EH (cell line): ENCODE results near the gene HDAC4.
A peak's percentile ranks its signal among the peaks of the same experiment; 100 is the strongest.

ENCODE experiments used
- DNase-seq: peaks from one replicate; pipeline ENCODE4 v3.0.0-alpha.2; 2015; ENCODE audit warnings: low read depth

HDAC4 gene

DNA sequence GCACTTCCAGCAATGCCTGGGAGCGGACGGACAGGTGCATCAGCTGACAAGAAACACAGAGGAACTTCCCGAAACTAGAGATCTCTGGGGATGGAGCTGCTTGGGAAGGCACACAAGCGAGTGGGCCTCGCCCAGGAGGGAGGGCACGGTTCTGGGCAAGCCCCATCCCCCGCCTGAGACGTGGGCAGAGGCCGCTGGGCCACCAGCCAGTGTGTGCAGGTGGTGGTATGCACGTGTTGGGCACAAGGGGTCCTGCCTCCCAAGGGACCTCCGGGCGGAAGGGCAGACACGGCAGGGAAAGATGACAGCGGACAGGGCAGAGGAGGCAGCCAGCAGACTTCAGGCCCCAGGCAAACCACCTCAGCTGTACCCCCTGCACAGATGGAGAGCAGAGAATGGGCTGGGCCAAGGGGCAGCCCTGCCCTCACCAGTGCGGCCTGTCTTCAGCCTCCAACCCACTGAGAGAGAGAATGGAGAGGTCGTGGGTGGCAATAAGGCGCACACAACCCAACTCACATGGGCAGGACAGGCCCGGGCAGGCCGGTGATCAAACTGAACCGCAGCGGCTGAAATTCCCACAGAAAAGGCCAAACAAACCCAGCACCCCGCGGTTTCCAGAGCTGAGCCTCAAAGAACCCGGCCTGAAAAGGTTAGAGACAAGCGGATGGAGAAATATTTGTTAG, 51.2 kb downstream of the HDAC4 start:
- DNase-seq = no peak

DNA sequence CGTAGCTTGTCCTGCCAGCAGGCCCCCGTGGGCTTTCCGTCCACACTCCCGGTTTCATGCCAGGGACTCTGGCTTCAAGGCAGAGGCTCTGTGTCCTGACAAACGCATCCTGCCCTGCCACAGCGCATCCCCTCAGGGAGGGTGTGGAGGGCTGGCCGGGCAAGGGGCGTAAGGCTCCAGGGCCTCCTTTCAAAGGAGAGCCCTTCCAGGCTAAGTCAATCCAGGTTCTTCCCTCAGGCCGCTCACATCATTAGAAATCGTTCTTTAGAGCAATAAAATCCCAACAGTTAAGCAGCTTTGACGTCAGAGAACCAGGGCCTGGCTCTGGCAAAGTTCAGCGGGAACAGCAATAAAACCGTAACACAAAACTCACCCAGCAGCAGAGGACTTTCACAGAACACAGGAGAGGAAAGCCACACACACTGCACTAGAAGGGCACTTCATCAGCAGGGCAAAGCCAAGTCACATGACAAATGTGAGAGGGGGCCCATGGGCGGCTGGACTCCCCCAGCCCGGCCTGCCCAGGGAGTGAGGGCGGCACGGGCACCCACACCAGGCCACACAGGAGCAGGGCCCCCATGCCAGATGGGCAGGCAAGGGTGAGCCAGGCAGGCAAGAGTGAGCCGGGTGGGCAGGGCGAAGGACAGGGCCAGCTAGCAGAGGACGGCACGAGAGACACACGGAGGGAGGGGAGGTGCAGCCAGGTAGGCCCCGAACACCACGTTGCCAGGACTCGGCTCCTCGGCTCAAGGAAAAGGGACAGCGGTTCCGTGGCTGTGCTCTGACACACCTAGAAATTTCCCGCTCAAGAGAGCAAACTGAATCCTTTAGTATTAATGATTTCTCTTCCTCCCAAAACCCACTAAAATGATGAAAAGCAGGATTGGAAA, 52.0 kb downstream of the HDAC4 start:
- peak; percentile 47 for DNase-seq

DNA sequence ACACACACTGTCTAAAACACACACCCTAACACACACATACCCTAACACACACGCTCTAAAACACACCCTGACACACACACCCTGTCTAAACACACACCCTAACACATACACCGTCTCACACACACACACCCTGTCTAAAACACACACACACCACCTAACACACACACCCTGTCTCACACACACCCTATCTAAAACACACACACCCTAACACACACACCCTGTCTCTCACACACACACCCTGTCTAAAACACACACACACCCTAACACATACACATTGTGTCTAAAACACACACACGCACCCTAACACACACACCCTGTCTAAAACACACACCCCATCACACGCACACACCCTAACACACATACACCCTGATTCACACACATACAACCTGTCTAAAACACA, 54.1 kb downstream of the HDAC4 start:
- no peak for DNase-seq

DNA sequence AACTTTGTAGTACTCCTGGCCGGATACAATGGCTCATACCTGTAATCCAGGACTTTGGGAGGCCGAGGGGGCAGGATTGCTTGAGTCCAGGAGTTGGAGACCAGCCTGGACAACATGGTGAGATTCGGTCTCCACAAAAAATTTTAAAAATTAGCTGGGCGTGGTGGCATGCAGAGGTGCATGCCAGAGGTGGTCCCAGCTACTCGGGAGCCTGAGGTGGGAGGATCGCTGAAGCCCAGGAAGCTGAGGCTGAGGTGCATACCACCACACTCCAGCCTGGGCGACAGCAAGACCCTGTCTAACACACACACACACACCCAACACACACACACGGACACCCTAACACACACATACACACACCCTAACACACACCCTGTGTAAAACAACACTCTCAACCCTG, 55.6 kb downstream of the HDAC4 start:
- no peak for DNase-seq

DNA sequence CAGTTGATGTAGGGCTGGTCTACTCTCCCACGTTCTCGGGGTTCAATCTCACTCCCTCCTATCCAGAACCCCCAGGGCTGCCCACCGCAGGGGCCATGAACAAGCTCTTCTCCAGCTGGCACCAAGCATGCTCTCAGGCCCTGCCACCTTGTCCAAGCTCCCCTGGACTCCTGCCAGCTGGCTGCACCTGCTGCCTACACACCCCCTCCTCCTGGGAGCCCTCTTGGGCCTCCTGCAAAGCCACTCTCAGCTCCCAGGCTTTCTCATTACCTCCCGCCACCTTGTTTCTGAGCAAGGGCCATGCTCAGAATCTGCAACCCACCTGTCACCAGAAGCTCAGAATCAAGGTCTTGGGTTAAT, 56.0 kb downstream of the HDAC4 start:
- DNase-seq = no peak

DNA sequence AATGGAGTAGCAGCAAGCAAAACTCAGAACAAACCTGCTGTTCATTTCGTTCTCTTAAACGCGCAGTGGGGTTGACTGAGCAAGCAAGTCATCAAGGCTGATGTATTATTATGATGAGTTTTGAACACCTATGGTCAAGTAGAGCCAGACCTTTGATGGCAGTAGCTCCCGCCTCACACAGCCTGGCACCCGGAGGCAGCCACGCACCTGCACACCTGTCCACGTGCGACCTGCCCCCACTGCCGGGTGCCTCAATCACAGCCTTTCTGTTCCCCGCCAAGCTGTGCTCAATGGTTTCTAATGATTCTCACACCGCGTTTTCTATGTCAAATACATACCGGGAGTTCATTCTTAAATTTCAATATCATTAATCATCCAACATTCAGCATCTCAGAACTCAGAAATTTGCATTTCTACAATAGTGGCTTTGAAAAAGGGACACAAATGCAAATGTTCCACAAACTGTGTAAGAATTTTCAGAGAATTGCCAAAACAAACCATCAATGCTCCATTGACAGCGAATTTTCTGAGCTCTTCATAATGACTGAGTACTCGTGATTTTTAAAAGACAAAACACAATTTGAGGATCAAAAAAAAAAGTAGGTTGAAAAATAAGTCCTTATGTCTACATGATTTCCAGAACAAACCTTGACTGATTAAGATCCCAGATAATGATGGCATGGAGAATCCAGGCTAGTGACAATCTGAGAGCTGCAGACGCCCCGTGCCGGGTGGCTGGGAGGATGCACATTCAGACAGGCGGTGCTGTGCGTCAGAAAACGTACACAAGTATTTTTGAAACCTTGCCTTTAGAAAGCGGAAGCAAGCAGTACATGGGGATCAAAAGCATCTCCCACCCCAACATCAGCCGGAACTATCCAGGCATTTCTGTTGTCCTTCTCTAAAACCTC, 56.6 kb downstream of the HDAC4 start:
- no peak for DNase-seq

DNA sequence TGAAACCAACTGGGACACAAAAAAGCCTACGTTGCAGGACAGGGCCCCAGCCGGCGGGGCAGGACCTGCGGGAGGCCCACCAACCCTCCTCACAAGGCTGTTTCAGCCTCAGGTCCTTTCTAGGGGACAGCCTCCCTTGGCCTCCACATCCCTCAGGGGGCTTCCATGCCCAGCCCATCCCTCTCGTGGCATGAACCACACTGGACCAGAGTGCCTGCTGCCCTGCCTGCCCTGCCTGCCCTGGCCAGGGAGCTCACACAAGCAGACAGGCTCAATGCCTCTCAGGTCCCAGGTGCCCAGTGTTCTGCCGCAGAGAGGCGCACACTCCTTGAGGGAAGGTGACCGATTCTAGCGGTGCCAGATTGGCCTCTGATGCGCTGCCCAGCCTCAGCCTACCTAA, 57.4 kb downstream of the HDAC4 start:
- no peak for DNase-seq

DNA sequence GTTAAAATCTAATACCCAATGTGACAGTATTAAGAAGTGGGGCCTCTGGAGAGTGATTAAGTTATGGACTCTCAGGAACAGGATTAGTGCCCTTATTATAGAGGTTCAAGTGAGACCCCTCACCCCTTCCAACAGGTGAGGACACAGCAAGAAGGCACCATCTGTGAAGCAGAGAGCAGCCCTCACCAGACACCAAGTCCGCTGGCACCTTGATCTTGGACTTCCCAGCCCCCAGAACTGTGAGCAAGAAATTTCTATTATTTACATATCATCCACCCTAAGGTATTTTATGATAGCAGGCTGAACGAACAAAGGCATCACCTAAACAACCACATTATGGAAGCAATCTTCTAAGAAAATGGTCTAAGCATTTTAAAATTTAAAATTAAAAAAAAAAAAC, 59.0 kb downstream of the HDAC4 start:
- no peak for DNase-seq

DNA sequence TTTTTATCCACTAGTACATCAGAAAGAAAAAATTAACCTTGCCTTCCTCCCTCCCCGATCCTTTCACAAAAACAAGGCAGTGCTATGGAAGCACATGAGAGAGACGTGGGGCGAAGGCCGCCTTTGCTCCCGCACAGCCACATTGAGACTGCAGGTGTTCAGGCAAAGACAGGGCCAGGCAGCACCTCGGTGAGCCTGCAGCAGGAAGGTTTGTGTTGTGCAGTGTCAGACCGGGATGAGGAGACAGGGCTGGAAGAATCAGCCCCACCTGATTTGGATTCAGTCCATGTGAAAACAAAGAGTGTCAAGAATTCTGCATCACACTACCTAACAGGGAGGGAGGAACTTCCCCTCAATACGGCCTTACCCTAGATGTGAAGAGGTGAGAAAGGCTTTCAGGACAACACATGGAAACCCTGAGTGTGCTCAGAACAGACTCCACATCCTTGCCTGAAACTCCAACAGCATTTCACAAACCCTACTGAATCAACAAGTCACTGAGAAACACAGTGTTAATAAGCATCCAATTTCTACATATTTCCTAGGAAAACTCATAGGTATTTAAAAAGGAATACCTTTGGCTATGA, 59.6 kb downstream of the HDAC4 start:
- DNase-seq = no peak

DNA sequence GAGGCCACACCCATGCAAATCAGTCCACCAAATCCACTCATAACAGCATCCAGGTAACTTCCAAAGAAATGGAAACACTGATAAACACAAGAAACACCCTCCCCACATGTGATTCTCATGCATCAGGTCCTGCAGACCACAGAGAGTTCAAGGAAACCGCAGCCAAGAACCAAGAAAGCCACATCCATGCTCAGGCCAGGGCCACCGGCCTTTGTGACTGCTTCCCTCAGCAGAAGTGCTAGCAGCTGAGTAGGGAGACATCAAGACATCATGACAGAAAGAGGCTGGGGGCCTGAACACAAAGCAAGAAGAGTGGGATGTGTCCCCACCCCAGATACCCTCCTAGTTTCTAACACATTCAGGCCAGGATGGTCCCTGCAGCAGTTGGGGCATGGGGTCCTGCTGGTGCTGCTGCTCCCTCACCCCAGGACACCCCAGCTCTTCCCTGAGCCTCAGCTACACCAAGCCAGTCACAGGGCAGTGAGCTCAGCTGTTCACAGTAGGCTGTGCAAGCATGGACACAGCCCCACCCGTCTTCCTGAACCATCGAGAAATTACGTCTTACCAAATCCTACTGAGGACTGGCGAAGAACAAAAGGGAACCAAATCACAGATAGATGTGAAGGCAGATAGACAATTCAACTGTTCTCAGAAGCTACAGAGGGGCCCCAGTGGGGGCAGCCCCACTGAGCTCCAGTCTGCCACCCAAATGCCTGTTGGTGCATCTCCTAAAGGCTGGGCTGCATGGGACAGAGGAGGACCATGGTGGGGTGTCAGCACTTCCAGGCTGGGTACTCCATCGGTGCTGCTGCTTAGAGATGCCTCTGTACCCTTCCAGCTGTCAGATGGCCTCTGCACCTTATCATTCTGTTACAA, 60.9 kb downstream of the HDAC4 start:
- DNase-seq = no peak

DNA sequence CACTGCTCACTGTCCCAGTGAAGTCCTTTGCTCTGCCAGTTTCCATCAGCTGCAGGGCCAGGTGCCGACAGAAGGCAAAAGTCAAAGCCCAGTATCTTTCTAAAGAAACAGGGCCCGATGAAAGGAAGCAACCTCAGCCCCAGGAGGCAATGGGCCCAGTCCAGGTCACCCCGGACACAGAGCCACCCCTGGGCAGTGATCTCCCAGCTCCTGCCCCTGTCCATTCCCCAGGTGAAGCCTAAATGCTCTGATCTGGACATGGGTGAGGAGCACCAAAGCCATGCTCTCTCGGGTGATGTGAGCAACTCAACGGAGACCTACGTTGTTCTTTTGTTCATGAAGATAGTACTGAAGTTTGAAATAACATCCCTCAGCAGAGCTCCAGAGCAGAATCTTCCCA, 61.6 kb downstream of the HDAC4 start:
- no peak for DNase-seq

DNA sequence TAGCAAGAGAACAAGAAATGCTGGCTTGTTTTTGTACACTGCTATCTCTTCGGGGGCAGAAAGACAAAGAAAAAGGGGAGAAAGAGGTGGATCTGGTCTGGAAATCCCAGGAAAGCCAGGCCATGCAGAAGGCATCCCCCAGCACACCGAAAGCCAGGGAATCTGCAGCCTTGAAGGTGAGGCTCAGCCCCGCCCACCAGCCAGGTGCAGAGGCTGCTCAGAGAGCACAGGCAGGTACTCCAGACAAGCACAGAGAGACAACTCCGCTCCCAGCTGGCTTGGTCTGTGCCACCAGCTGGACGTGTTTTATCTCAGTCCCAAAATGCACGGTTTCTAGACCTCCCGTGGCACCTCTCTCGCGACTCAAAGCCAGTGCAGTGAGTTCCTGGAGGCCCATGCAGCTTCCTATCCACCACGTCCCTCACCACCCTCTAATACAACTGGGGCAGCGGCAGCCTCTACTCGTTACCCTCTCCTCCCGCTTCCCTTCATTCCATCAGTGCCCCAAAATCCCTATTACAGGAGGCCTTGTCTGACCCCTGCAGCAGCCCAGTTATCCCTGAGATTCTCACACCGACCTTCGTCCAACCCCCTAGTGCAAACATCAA, 62.8 kb downstream of the HDAC4 start:
- no peak for DNase-seq

DNA sequence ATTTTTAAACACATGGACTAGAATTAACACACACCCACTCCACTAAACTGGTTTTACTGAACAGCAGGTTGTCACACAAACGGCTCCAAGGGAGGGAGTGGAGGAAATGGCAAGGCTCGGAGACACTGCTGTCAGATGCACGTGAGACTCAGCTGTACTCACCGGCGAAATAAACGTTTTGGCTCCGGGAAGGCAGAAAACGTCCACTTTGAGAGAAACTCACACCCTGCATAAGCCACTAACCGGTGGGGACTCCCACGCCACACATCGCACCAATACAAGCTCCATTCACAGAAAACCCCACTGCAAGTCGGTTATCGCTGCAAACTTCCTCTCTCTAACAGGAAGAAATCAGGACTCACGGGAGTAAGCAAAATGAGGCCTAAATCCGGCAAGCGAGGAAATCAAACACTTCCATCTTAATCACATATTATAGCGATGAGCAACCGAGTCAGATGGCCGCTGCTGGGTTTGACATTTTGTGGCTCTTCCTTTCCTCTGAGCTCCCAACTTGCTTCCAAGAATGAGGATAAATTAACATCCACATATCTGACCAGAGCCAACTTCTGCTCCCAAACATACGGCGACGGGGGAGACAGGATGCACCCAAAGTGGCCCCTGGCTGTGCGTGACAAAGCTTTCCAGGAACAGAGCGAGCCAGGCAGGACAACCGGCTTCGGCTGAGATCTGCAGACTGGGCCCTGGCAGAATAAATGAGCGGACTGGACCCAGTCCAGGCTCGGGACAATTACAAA, 63.5 kb downstream of the HDAC4 start:
- no peak for DNase-seq

DNA sequence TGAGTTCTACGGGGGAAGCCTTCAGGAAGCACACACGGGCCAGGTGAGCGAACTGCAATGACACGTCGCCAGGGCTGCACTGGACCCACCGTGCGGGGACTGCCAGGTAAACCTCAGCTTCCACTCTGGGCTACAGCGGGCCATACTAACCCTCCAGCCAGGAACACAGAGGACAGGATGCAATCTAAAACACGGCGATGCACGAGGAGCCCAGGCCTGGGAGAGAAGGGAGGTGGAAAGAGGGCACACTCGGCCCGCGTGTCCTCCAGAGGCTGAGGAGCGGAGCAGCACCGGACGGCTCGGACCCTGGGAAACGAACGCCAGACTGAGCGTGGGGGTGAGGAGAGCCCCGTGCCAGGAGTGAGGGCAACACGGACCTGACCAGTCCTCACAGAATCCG, 69.3 kb downstream of the HDAC4 start:
- no peak for DNase-seq

DNA sequence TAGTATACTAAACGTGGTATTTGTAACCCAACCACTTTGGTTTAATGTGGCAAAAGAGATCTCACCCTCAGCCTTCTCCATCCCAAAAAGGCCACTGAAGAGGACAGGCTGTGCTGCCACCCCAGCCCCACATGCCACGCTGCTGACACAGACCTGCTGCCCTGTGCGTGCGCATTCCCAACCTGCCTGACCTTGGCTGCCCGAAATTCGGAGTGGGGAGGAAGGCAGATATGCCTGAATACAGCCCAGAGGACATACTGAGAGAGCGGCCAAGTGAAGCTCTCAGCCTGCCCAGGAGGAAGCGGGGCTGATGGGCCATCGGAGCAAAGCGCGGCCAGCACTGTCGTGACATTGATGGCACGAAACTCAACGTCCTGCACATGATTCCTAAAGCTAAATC, 70.0 kb downstream of the HDAC4 start:
- no peak for DNase-seq

DNA sequence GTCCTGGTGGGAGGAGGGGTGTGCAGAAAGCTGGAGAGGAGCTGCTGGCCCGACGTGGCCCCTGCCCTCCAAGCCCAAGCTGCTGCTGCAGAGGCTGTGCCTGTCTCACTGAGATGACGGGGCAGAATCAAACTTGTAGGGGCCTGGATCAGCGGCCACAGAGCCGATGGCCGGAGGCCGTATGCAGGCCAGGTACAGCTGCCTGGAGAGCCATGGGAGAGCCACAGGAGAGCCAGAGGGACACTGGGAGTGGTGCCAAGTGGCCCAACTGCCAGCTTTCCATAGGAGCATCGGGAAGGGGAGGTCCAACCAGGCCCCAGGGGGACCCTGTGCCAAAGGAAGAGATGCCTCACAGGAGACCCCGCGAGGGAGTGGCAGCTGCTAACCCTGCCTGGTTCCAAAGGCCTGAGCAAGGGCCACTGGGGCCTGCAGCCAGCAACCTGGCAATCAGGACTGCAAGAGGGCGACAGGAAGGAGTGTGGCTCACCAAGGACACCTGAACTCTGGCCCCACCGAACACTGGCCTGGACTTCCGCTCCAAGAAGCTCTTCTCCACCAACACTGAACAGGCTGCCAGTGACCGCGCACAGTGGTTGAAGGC, 70.7 kb downstream of the HDAC4 start:
- no peak for DNase-seq

DNA sequence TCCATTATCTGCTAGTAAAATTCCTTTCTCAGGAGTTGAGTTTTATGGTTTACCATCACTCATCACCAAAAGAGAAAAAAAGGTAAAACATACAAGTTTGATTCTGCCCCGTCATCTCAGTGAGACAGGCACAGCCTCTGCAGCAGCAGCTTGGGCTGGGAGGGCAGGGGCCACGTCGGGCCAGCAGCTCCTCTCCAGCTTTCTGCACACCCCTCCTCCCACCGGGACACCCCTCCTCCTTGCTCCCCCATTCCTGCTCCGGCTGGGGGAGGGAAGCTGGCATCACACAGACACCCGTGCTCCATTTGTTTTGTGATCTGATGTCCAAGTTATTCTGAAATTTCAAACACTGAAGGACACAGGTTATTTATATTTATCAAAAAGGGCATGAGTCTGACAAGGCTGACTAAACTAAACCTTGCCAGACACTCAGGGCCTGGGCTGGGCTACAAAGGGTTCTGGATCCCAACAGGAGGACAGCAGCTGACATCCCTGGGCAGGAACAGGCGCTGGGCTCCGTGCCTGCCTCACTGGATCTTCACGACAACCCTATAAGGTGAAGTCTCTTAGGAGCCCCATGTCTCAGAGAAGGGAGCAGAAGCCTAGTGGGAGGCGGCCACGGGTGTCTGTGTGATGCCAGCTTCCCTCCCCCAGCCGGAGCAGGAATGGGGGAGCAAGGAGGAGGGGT, 71.4 kb downstream of the HDAC4 start:
- DNase-seq = no peak

DNA sequence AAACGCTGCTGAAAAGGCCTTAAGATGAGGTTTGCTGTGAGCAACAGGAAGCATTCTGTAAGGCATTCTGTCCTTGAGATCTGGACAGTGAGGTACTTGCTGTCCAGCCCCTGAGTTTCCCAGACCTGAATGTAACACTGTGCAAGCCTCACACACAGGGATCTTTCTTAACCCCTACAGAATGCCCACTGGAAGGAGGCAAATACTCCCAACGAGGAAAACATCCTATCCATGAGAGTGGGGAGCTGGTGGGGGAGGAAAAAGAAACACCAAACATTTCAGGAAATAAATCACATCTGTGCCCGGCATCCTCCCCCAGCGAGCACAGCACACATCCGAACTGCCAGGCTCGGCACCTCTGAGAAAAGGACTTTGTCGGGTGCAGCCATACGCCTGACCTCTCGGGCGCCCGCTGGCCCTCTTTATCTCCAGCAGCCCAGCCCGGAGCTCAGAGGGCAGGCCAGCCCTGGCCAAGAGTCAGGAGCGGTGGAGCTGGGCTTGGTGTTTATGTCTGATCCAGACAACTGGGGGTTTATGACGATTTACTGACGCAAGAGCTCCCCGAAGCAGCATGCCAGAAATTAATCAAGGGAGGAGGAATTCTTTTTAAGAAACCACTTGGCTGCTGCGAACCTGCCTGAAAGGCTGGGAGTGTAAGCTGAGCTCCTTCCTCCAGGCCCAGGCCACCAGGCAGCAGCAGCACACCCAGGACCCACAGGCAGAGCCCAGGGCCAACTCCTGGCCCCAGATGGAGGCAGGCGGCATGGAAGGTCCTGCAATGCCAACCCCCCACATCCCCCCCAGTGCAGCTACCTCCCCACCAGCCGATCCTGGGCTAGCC, 72.2 kb downstream of the HDAC4 start:
- peak; percentile 86 for DNase-seq
